ENCODE measurements around the gene NR5A2. TPM values are rescaled to one million over a fixed set of nuclear protein-coding genes. Genes with fewer than 3 reads are reported as not detected.

NR5A2 gene
- total RNA-seq, 1 experiment from 2014 or later = 22.3 TPM

DNA sequence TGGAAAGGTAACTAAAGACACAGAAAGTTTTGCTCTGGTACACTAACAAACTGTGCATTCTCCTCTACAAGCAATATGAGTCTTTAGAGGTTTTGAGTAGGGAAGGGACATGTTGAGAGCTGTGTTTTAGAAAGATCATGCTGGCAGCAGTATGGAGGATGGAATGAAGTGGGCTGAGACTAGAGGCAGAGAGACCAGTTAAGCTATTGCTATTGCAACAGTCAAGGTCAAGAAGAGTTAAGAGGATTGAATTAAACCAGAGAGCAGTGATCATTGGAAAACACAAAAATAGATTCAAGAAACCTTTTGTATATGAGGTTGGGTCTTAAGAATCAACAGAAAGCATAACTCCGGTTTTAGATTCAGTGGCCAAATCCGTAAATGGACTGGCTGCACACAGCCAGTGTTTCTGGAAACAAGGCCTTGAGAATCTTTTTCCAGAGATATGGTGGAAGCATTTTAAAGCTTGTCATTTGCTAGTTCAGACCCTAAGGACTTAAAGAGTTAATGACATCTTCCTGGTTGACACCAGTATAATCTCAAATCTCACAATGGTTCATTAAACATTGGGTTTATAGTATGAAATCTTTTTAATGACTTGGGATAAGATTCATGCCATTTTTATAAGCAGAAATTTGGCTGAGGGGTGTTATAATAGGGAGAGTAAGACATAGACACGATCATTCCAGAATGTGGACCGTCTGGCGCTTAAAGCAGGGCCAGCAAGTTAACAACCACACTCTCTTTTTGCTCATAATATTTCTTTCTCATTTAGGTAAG, 177.9 kb downstream of the NR5A2 start:
- Mint-ChIP-seq H3K27me3 (ENCODE audit: low read depth) (no peaks in the 10 kb centered on the region; the same call in 1 of the 2 replicates), H3K9me3 (peaks cover 17% of the 10 kb centered on the region), H3K27ac (no peak overlapping the region), H3K4me3 (no peak overlapping the region), H3K4me1 (no peaks in the 10 kb centered on the region), H3K36me3 (no peaks in the 10 kb centered on the region)
- POLR2A ChIA-PET = no interaction called here
- TF ChIP-seq JUN (CRISPR knock-in tag; IDR thresholded peaks at IDR 0.05) (no peak), FOXK1 (CRISPR knock-in tag; IDR thresholded peaks at IDR 0.05) (no peak), CBFB (CRISPR knock-in tag; IDR thresholded peaks at IDR 0.05; ENCODE audit: low read depth) (no peak), TEAD4 (CRISPR knock-in tag; IDR thresholded peaks at IDR 0.05) (no peak), RELA (CRISPR knock-in tag; IDR thresholded peaks at IDR 0.05; ENCODE audit: borderline replicate concordance) (no peak)
- TF ChIP-seq, protein P1, sequence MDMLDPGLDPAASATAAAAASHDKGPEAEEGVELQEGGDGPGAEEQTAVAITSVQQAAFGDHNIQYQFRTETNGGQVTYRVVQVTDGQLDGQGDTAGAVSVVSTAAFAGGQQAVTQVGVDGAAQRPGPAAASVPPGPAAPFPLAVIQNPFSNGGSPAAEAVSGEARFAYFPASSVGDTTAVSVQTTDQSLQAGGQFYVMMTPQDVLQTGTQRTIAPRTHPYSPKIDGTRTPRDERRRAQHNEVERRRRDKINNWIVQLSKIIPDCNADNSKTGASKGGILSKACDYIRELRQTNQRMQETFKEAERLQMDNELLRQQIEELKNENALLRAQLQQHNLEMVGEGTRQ (CRISPR knock-in tag; IDR thresholded peaks at IDR 0.05) = no peak
- TF ChIP-seq, protein P2, sequence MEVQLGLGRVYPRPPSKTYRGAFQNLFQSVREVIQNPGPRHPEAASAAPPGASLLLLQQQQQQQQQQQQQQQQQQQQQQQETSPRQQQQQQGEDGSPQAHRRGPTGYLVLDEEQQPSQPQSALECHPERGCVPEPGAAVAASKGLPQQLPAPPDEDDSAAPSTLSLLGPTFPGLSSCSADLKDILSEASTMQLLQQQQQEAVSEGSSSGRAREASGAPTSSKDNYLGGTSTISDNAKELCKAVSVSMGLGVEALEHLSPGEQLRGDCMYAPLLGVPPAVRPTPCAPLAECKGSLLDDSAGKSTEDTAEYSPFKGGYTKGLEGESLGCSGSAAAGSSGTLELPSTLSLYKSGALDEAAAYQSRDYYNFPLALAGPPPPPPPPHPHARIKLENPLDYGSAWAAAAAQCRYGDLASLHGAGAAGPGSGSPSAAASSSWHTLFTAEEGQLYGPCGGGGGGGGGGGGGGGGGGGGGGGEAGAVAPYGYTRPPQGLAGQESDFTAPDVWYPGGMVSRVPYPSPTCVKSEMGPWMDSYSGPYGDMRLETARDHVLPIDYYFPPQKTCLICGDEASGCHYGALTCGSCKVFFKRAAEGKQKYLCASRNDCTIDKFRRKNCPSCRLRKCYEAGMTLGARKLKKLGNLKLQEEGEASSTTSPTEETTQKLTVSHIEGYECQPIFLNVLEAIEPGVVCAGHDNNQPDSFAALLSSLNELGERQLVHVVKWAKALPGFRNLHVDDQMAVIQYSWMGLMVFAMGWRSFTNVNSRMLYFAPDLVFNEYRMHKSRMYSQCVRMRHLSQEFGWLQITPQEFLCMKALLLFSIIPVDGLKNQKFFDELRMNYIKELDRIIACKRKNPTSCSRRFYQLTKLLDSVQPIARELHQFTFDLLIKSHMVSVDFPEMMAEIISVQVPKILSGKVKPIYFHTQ (CRISPR knock-in tag; IDR thresholded peaks at IDR 0.05) = no peak
- TF ChIP-seq, protein P3, sequence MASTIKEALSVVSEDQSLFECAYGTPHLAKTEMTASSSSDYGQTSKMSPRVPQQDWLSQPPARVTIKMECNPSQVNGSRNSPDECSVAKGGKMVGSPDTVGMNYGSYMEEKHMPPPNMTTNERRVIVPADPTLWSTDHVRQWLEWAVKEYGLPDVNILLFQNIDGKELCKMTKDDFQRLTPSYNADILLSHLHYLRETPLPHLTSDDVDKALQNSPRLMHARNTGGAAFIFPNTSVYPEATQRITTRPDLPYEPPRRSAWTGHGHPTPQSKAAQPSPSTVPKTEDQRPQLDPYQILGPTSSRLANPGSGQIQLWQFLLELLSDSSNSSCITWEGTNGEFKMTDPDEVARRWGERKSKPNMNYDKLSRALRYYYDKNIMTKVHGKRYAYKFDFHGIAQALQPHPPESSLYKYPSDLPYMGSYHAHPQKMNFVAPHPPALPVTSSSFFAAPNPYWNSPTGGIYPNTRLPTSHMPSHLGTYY (CRISPR knock-in tag; IDR thresholded peaks at IDR 0.05) = no peak
- TF ChIP-seq, protein P4, sequence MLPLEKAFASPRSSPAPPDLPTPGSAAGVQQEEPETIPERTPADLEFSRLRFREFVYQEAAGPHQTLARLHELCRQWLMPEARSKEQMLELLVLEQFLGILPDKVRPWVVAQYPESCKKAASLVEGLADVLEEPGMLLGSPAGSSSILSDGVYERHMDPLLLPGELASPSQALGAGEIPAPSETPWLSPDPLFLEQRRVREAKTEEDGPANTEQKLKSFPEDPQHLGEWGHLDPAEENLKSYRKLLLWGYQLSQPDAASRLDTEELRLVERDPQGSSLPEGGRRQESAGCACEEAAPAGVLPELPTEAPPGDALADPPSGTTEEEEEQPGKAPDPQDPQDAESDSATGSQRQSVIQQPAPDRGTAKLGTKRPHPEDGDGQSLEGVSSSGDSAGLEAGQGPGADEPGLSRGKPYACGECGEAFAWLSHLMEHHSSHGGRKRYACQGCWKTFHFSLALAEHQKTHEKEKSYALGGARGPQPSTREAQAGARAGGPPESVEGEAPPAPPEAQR (CRISPR knock-in tag; IDR thresholded peaks at IDR 0.05) = no peak
- TF ChIP-seq, protein P5, sequence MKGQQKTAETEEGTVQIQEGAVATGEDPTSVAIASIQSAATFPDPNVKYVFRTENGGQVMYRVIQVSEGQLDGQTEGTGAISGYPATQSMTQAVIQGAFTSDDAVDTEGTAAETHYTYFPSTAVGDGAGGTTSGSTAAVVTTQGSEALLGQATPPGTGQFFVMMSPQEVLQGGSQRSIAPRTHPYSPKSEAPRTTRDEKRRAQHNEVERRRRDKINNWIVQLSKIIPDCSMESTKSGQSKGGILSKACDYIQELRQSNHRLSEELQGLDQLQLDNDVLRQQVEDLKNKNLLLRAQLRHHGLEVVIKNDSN (CRISPR knock-in tag; IDR thresholded peaks at IDR 0.05) = no peak
- DNase-seq (ENCODE audit: low spot score) (no peak), ATAC-seq (no peak)
- CTCF ChIA-PET = no interaction called here

DNA sequence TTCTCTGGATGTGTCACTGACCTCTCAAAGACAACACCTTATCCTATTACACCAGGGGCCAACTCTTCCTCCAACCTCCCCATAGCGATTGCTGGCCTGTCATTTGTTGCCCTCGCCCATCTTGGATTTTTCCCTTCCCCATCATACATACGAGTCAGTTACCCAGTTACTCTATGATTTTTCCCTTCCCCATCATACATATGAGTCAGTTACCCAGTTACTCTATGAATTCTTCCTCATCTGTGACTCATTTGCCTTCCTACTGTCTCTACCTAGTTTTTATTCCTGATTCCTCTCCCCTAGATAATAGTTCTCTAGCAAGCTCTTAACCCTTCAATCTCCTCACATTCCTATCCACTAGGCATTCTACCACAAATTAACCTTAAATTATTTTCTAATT, 178.8 kb downstream of the NR5A2 start:
- H3K27ac Mint-ChIP-seq = no peak overlapping the region
- no peaks in the 10 kb centered on the region for H3K36me3 Mint-ChIP-seq
- ChIA-PET POLR2A (no interaction called here), CTCF (no interaction called here)
- TF ChIP-seq, protein P6, sequence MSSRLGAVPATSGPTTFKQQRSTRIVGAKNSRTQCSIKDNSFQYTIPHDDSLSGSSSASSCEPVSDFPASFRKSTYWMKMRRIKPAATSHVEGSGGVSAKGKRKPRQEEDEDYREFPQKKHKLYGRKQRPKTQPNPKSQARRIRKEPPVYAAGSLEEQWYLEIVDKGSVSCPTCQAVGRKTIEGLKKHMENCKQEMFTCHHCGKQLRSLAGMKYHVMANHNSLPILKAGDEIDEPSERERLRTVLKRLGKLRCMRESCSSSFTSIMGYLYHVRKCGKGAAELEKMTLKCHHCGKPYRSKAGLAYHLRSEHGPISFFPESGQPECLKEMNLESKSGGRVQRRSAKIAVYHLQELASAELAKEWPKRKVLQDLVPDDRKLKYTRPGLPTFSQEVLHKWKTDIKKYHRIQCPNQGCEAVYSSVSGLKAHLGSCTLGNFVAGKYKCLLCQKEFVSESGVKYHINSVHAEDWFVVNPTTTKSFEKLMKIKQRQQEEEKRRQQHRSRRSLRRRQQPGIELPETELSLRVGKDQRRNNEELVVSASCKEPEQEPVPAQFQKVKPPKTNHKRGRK (CRISPR knock-in tag; IDR thresholded peaks at IDR 0.05; ENCODE audit: borderline replicate concordance) = no peak
- TF ChIP-seq ZNF263 (CRISPR knock-in tag; IDR thresholded peaks at IDR 0.05; ENCODE audit: low read depth) (no peak), ESRRA (CRISPR knock-in tag; IDR thresholded peaks at IDR 0.05; ENCODE audit: borderline replicate concordance) (no peak), ETV6 (CRISPR knock-in tag; IDR thresholded peaks at IDR 0.05) (no peak)
- H3K4me3 Mint-ChIP-seq = no peak overlapping the region
- DNase-seq (ENCODE audit: low spot score) = no peak
- ATAC-seq = no peak
- H3K9me3 Mint-ChIP-seq = peaks cover 10% of the 10 kb centered on the region; the same call in 1 of the 2 replicates
- H3K27me3 Mint-ChIP-seq (ENCODE audit: low read depth) = no peaks in the 10 kb centered on the region; the same call in 1 of the 2 replicates
- H3K4me1 Mint-ChIP-seq = no peaks in the 10 kb centered on the region
